Stimulated activated CD8-positive, alpha-beta memory T cell treated with anti-CD3 and anti-CD28 coated beads, Interleukin-4, amount 100 ng/mL, for 4 hours (primary cell): Measurements from ENCODE around the gene CFAP97D2.

Source experiments
- DNase-seq, 2 donors: peaks; one replicate each; pipeline ENCODE4 v3.0.0-alpha.2; 2020; ENCODE audit warnings: low read depth in 2 of 2, low spot score in 1 of 2

The CFAP97D2 gene

GRCh38 chr13:114264886-114265611 lies 86.0 kb downstream of the CFAP97D2 start:
- DNase-seq: no peak

- DNase-seq: no peak
These were observed 87.2 kb downstream of the CFAP97D2 start for GRCh38 chr13:114266241-114266640.

DNA sequence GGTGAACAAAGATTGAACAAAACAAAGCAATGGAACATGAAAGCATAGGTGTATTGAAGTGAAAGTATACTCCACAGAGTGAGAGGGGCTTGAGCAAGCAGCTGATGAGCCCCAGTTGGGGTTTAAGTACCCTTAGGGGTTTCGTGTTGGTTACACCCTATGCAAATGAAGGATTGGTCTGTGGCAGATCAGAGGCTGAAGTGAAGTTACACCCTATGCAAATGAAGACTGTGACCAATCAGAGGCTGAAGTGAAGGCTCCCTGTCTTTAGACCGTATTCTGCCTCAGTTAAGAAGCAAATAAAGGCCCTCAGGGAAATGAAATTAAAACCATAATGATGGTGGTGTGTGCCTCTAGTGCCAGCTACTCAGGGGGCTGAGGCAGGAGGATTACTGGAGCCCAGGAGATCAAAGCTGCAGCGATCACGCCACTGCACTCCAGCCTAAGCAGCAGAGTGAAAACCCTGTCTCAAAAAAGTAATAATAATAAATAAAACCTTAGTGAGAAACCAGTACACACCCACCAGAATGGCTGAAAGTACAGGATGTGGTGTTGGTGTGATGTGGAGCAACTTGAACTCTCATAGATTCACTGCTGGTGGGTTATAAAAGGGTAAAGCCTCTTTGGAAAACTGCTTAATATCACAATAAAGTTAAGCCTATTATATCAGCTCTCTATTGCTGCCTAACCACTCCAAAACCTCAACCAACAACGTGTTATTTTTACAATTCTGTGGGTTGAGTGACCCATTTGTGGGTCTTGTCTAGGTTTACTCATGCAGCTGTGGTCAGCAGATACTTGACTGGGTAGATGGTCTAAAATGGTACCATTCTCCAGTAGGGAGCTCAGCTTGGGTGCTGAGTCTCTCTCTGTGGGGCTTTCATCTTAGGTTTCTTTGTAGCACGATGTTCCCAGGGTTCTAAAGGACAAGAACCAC lies 89.6 kb downstream of the CFAP97D2 start:
- DNase-seq: no peak

DNA sequence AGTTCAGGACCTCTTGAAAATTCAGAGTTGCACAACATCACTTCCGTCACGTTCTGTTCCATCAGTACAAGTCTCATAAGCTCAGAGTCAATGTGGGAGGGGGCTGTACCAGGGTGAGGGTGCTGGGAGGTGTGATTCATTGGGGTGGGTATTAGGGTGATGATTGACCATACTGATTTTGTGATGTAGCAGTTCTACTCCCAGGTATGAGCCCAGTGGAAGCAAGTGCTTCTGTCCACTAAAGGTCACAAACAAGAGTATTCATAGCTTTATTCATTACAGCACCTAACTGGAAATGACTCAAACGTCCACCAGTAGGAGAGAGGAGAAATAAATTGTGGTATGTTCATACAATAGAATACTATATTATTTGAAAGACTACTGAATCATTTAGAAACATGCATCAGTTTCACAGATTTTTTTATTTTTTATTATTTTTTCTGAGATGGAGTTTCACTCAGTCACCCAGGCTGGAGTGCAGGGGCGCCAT lies 90.3 kb downstream of the CFAP97D2 start:
- DNase-seq: no peak
